Measurements from ENCODE around the gene EPAS1. TPM values are rescaled to one million over a fixed set of nuclear protein-coding genes. Genes with fewer than 3 reads are reported as not detected.

Gene EPAS1
- total RNA-seq, 4 donors from 2014 or later = 124 to 563 (median 182) TPM

DNA sequence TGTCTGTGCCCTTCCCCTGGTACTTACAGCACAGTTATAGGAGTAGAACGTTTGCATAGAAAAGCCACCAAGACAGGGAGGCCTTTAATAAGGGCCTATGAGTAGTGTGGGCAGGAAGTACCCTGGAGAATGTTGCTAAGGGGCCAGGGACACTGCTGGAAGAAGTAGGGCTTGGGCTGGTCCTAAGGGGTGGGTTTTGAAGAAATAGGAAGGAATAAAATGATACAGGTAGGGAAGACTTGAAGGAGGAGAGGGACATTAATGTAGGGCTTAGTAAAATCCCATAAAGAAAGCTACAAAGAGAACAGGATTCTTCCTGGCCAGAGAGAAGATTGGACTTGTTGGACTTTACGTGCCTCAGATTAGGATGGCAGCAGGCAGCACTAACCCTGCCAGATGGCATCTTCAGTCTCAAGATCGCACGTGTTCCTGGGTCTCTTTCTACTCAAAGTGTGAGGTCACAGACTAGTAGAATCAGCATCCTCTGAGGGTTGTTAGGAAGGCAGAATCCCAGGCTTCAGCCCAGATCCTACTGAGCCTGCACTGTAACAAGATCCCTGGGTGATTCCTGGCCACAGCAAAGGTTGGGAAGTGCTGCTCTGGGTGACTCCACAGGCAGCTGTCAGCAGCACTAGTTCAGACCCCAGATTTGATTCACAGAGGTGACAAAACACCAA, 39.2 kb downstream of the EPAS1 start:
- intact Hi-C loops (cut with DNase I) = no loop called here
- no peak overlapping the region for H3K4me3 ChIP-seq (replicated peaks in 1 of 3)
- 60 to 81% methylated on average over 4 of the region's 4 CpGs for WGBS, 2 donors
- H3K9me3 ChIP-seq = no peaks in the 10 kb centered on the region
- no peaks in the 10 kb centered on the region for H3K27me3 ChIP-seq
- H3K36me3 ChIP-seq = no peaks in the 10 kb centered on the region
- no peak for DNase-seq
- H3K27ac ChIP-seq = peak overlapping the region in 2 of 3 donors; percentile 68 to 75
- H3K4me1 ChIP-seq = peaks cover 69 to 84% of the 10 kb centered on the region in 2 donors
- TF ChIP-seq POLR2A (IDR thresholded peaks at IDR 0.05) = no peak
- TF ChIP-seq, protein P1, sequence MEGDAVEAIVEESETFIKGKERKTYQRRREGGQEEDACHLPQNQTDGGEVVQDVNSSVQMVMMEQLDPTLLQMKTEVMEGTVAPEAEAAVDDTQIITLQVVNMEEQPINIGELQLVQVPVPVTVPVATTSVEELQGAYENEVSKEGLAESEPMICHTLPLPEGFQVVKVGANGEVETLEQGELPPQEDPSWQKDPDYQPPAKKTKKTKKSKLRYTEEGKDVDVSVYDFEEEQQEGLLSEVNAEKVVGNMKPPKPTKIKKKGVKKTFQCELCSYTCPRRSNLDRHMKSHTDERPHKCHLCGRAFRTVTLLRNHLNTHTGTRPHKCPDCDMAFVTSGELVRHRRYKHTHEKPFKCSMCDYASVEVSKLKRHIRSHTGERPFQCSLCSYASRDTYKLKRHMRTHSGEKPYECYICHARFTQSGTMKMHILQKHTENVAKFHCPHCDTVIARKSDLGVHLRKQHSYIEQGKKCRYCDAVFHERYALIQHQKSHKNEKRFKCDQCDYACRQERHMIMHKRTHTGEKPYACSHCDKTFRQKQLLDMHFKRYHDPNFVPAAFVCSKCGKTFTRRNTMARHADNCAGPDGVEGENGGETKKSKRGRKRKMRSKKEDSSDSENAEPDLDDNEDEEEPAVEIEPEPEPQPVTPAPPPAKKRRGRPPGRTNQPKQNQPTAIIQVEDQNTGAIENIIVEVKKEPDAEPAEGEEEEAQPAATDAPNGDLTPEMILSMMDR (IDR thresholded peaks at IDR 0.05) = no peak

DNA sequence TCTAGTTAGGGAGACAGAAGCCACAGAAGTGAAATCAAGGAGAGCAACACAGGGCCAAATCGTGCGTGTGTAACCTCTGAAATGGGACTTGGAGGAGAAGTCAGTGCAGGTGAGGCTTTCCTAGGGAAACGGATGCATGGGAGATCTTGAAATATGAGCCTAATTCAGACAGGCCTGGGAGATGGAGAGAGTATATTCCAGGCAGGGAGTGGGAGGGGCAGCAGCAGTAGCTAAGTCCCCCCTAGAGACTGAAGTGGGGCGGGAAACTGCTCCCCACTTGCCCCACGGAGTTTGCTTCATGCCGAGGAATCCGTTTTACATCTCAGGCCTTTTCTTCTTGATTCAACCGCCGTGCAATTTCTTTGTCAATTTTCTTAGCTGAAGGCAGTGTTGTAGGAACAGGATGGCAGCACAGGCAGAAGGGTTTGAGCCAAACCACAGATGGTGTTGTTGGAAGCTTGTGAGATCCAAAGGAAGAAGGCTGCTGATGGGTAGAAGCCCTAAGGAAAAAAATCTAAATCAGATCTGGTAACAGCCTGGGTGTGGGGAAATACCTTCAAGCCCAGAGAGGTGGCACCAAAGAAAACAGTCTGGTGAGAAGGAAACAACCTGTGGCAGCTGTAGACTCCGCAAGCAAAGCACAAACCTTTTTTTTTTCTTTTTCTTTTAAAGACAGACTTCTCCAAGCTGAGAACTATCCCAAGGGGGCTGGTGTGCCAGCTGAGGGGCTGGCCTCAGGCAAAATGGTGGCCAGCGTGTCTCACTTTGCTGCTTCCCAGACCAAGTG, 40.2 kb downstream of the EPAS1 start:
- Histone ChIP-seq H3K4me1 (peaks cover 61 to 81% of the 10 kb centered on the region in 2 donors), H3K27ac (peak overlapping the region in 2 of 3 donors; percentile 53 to 75), H3K36me3 (no peaks in the 10 kb centered on the region), H3K27me3 (no peaks in the 10 kb centered on the region), H3K4me3 (replicated peaks in 1 of 3) (no peak overlapping the region), H3K9me3 (no peaks in the 10 kb centered on the region)
- intact Hi-C loops (cut with DNase I) = no loop called here
- DNase-seq = no peak
- TF ChIP-seq, protein P1 (IDR thresholded peaks at IDR 0.05) = no peak
- TF ChIP-seq POLR2A (IDR thresholded peaks at IDR 0.05) = no peak
- WGBS, 2 donors = 59 to 62% methylated on average over 11 of the region's 11 CpGs

DNA sequence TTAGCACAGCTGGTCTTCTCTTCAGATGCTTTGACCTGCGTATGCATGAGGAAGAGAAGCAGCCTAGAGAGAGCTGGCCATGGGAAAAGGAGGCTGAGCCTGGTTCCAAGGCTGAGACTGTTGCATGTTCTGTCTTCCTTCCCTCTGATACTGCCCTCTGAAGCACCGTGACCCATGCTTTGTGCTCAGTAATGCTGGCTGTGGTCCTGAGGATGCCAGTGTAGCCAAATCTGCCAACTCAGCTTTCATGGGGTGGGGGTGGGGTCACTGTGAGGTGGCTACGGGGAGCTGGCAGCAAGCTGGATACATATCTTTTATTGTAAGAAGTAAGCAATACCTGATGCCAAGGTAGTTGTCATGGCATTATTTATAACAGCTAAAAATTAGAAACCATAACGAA, 41.5 kb downstream of the EPAS1 start:
- H3K27me3 ChIP-seq = no peaks in the 10 kb centered on the region
- H3K4me1 ChIP-seq = peaks cover 56 to 80% of the 10 kb centered on the region in 2 donors
- H3K4me3 ChIP-seq (replicated peaks in 1 of 3) = no peak overlapping the region
- intact Hi-C loops (cut with DNase I) = no loop called here
- DNase-seq = peak in 1 of 2 donors; percentile 30
- no peaks in the 10 kb centered on the region for H3K36me3 ChIP-seq
- H3K27ac ChIP-seq = no peak overlapping the region
- TF ChIP-seq, protein P1 (IDR thresholded peaks at IDR 0.05) = no peak
- no peak for TF ChIP-seq POLR2A (IDR thresholded peaks at IDR 0.05)
- no peaks in the 10 kb centered on the region for H3K9me3 ChIP-seq
- WGBS, 2 donors = 49 to 70% methylated on average over 4 of the region's 4 CpGs

DNA sequence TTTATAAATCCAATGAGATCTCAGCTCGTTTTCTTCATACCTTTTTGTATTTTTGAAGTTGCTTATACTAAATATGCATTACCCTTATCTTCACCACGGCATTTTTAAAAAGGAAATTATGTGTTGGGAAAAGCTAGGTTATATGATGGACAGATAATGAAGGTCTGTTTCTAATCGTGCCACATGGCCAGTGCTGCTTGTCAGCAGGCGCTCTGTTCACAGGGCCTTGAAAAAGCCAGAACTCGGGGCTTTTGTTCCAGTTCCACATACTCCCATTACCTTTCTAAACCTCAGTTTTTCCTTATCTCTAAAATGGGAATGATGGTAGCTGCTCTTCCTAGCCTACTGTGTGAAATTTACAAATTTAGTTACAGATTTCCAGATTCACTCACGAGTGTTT, 42.0 kb downstream of the EPAS1 start:
- intact Hi-C loops (cut with DNase I) = no loop called here
- Histone ChIP-seq H3K9me3 (no peaks in the 10 kb centered on the region), H3K27ac (peak overlapping the region in 1 of 3 donors; percentile 8), H3K4me1 (peaks cover 52 to 77% of the 10 kb centered on the region in 2 donors), H3K27me3 (no peaks in the 10 kb centered on the region), H3K4me3 (replicated peaks in 1 of 3) (no peak overlapping the region), H3K36me3 (no peaks in the 10 kb centered on the region)
- DNase-seq = no peak
- 77 to 78% methylated on average over 6 of the region's 6 CpGs for WGBS, 2 donors
- TF ChIP-seq, protein P1 (IDR thresholded peaks at IDR 0.05) = no peak
- TF ChIP-seq POLR2A (IDR thresholded peaks at IDR 0.05) = no peak

All from thyroid gland (tissue), 4 donors.